ENCODE results near the gene MYLK.
"Not testable (repeated sequence)": the region's sequence is repeated elsewhere in the genome, so short reads cannot be mapped to it uniquely, and the experiment has no call there.

The MYLK gene

GRCh38 chr3:123722021-123722420, 162.1 kb downstream of the MYLK start:
- Histone ChIP-seq H2AFZ (ENCODE audit: low read length) (no peak overlapping the region), H3K27ac (ENCODE audit: low read depth, low read length, poor library complexity, severe bottlenecking) (no peak overlapping the region), H3K9me2 (ENCODE audit: low read depth, low read length) (no peaks in the 10 kb centered on the region), H3K9ac (ENCODE audit: low read length) (no peak overlapping the region), H3K9me3 (ENCODE audit: low read length) (no peaks in the 10 kb centered on the region), H3K4me3 (ENCODE audit: low read depth, low read length, poor library complexity, severe bottlenecking) (no peak overlapping the region), H3K4me1 (ENCODE audit: insufficient read depth, low read length, severe bottlenecking) (no peaks in the 10 kb centered on the region), H3F3A (ENCODE audit: insufficient read depth, low read length) (no peaks in the 10 kb centered on the region), H3K27me3 (ENCODE audit: insufficient read depth, low read length) (no peaks in the 10 kb centered on the region), H4K20me1 (ENCODE audit: insufficient read depth, low read length) (no peaks in the 10 kb centered on the region), H3K79me2 (ENCODE audit: insufficient read depth, low read length) (no peaks in the 10 kb centered on the region), H3K36me3 (ENCODE audit: insufficient read depth, low read length) (no peaks in the 10 kb centered on the region), H3K4me2 (ENCODE audit: low read length) (no peak overlapping the region)
- TF ChIP-seq EZH2 (IDR thresholded peaks at IDR 0.05; ENCODE audit: borderline replicate concordance, low read length) = no peak
- TF ChIP-seq, protein P1, sequence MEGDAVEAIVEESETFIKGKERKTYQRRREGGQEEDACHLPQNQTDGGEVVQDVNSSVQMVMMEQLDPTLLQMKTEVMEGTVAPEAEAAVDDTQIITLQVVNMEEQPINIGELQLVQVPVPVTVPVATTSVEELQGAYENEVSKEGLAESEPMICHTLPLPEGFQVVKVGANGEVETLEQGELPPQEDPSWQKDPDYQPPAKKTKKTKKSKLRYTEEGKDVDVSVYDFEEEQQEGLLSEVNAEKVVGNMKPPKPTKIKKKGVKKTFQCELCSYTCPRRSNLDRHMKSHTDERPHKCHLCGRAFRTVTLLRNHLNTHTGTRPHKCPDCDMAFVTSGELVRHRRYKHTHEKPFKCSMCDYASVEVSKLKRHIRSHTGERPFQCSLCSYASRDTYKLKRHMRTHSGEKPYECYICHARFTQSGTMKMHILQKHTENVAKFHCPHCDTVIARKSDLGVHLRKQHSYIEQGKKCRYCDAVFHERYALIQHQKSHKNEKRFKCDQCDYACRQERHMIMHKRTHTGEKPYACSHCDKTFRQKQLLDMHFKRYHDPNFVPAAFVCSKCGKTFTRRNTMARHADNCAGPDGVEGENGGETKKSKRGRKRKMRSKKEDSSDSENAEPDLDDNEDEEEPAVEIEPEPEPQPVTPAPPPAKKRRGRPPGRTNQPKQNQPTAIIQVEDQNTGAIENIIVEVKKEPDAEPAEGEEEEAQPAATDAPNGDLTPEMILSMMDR (IDR thresholded peaks at IDR 0.05; ENCODE audit: low read length) = no peak

DNA sequence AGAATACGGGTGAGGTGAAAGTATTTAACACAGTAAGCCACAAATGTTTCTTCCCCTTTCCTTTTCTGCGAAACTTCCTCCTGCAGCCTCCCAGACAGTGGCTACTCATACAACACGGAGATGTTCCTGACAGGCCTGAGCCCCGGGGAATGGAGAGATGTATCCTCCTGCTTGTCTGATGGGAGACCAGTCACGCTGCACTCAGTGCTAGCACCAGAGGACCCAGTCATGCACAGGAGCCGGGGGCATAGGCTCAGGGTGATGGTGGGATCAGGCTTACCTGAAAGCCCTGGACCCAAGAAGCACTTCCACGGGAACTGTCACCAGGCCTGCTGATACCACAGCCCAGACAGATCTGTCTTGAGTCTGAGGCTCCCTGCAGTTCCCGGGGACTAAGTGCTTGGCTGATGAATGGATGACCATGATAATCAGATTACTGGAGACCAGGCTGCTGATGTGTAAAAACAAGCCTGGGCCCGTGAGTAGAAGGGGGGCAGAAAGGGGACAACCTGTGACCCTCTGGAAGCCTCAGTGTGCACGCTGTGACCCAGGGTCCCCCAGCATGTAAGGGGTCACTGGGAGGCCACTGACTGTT, 162.9 kb downstream of the MYLK start:
- H3K4me1 ChIP-seq (ENCODE audit: insufficient read depth, low read length, severe bottlenecking); H3K36me3 ChIP-seq (ENCODE audit: insufficient read depth, low read length); H4K20me1 ChIP-seq (ENCODE audit: insufficient read depth, low read length); H3K4me2 ChIP-seq (ENCODE audit: low read length); H3K27me3 ChIP-seq (ENCODE audit: insufficient read depth, low read length); H3K79me2 ChIP-seq (ENCODE audit: insufficient read depth, low read length); H3K9ac ChIP-seq (ENCODE audit: low read length); H3K9me3 ChIP-seq (ENCODE audit: low read length); H2AFZ ChIP-seq (ENCODE audit: low read length); H3F3A ChIP-seq (ENCODE audit: insufficient read depth, low read length); H3K9me2 ChIP-seq (ENCODE audit: low read depth, low read length); H3K4me3 ChIP-seq (ENCODE audit: low read depth, low read length, poor library complexity, severe bottlenecking); H3K27ac ChIP-seq (ENCODE audit: low read depth, low read length, poor library complexity, severe bottlenecking): not testable (repeated sequence)

DNA sequence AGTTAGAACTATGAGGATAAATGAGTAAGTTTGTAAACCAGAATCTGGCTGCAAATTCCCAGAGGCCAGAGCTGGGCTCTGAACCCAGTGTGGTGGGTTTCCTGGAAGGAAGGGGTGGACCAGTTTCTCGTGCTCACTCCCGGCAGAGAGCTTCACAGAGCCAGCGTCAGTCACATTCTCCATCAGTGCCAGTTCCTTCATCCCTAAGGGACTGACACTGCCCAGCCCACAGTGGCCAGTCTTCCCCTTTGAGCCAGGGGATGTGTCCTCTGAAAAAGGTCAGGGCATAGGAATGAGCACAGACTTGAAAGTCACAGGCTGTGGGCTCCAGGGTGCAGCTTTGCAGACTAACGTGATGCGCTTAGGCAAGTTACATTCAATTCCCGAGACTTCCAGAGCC, 163.5 kb downstream of the MYLK start:
- no peaks in the 10 kb centered on the region for H3K27me3 ChIP-seq (ENCODE audit: insufficient read depth, low read length)
- H3K9ac ChIP-seq (ENCODE audit: low read length) = no peak overlapping the region
- no peak overlapping the region for H3K4me3 ChIP-seq (ENCODE audit: low read depth, low read length, poor library complexity, severe bottlenecking)
- no peak overlapping the region for H3K27ac ChIP-seq (ENCODE audit: low read depth, low read length, poor library complexity, severe bottlenecking)
- no peak overlapping the region for H3K4me2 ChIP-seq (ENCODE audit: low read length)
- no peaks in the 10 kb centered on the region for H3K79me2 ChIP-seq (ENCODE audit: insufficient read depth, low read length)
- H2AFZ ChIP-seq (ENCODE audit: low read length) = no peak overlapping the region
- H4K20me1 ChIP-seq (ENCODE audit: insufficient read depth, low read length) = no peaks in the 10 kb centered on the region
- H3K4me1 ChIP-seq (ENCODE audit: insufficient read depth, low read length, severe bottlenecking) = no peaks in the 10 kb centered on the region
- no peaks in the 10 kb centered on the region for H3K36me3 ChIP-seq (ENCODE audit: insufficient read depth, low read length)
- H3K9me3 ChIP-seq (ENCODE audit: low read length) = no peaks in the 10 kb centered on the region
- no peaks in the 10 kb centered on the region for H3K9me2 ChIP-seq (ENCODE audit: low read depth, low read length)
- H3F3A ChIP-seq (ENCODE audit: insufficient read depth, low read length) = no peaks in the 10 kb centered on the region
- TF ChIP-seq, protein P1 (IDR thresholded peaks at IDR 0.05; ENCODE audit: low read length) = no peak
- TF ChIP-seq EZH2 (IDR thresholded peaks at IDR 0.05; ENCODE audit: borderline replicate concordance, low read length) = no peak

- no peaks in the 10 kb centered on the region for H3K79me2 ChIP-seq (ENCODE audit: insufficient read depth, low read length)
- no peaks in the 10 kb centered on the region for H3K36me3 ChIP-seq (ENCODE audit: insufficient read depth, low read length)
- no peaks in the 10 kb centered on the region for H3K9me2 ChIP-seq (ENCODE audit: low read depth, low read length)
- H3K4me1 ChIP-seq (ENCODE audit: insufficient read depth, low read length, severe bottlenecking) = no peaks in the 10 kb centered on the region
- no peaks in the 10 kb centered on the region for H4K20me1 ChIP-seq (ENCODE audit: insufficient read depth, low read length)
- no peak overlapping the region for H3K4me3 ChIP-seq (ENCODE audit: low read depth, low read length, poor library complexity, severe bottlenecking)
- H3K27me3 ChIP-seq (ENCODE audit: insufficient read depth, low read length) = no peaks in the 10 kb centered on the region
- no peak overlapping the region for H2AFZ ChIP-seq (ENCODE audit: low read length)
- no peak overlapping the region for H3K27ac ChIP-seq (ENCODE audit: low read depth, low read length, poor library complexity, severe bottlenecking)
- no peak for TF ChIP-seq EZH2 (IDR thresholded peaks at IDR 0.05; ENCODE audit: borderline replicate concordance, low read length)
- TF ChIP-seq, protein P1 (IDR thresholded peaks at IDR 0.05; ENCODE audit: low read length) = no peak
- H3K9me3 ChIP-seq (ENCODE audit: low read length) = no peaks in the 10 kb centered on the region
- no peak overlapping the region for H3K9ac ChIP-seq (ENCODE audit: low read length)
- H3F3A ChIP-seq (ENCODE audit: insufficient read depth, low read length) = no peaks in the 10 kb centered on the region
- H3K4me2 ChIP-seq (ENCODE audit: low read length) = no peak overlapping the region
Observed at GRCh38 chr3:123719862-123720453, 164.2 kb downstream of the MYLK start.

Data from OCI-LY1 (cell line).